Astrocyte of the cerebellum (primary cell): ENCODE data around the gene CNOT6.
"Not testable (repeated sequence)": the region's sequence is repeated elsewhere in the genome, so short reads cannot be mapped to it uniquely, and the experiment has no call there.

Experiments
- DNase-seq: peaks from one replicate; pipeline ENCODE4 v3.0.0-alpha.2; 2011; ENCODE audit warnings: low read depth
- H3K4me3 ChIP-seq: 2 replicates; pipeline ENCODE4 v1.5.1; 2011; ENCODE audit warnings: mild to moderate bottlenecking, low read depth, low read length, moderate library complexity
- CTCF ChIP-seq: IDR thresholded peaks from 2 replicates; pipeline ENCODE4 v1.5.1; 2012; ENCODE audit warnings: low read length, low read depth, moderate library complexity, mild to moderate bottlenecking; ENCODE audit errors: missing control alignments
- in situ Hi-C: cut with HindIII; loops from 2 replicates; pipeline ENCODE4 v1.10.0; 2017; ENCODE audit warnings: low sequenced_read_pairs

CNOT6 gene

GRCh38 chr5:180470361-180470760 is 23.8 kb upstream of the CNOT6 start:
- no peak overlapping the region for H3K4me3 ChIP-seq
- TF ChIP-seq CTCF: no peak
- DNase-seq: no peak
- in situ Hi-C loops: no loop called here

DNA sequence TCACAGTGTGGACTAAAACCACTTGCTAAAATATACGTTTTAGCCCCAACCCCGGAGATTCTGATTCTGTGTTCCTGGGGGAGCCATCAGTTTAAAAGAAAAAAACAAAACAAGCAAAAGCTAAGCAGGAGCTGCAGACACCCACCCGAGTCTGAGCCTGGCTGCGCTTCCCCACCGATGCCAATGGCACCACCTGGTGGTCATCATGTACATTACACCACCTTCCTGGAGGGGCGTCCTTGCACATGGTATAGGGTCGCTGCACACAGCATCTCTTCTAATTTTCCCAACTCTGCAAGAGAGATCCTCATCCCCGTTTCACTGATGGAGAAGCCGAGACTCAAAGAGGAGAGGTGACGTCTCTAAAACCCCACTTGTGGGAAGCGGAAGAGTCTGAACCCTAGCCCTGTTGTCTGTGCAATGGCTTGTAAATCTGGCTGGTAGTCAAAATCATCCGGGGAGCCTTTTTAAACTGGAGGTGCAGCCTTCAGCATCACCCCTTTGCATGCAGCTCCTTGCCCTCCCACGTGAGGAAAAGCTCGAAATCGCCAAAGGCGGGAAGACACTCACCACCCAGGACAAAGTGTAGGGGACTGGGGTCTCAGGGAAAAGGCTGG is 23.1 kb upstream of the CNOT6 start:
- peak; percentile 93 for TF ChIP-seq CTCF
- peak; percentile 45 for DNase-seq
- in situ Hi-C loops: no loop called here
- no peak overlapping the region for H3K4me3 ChIP-seq

DNA sequence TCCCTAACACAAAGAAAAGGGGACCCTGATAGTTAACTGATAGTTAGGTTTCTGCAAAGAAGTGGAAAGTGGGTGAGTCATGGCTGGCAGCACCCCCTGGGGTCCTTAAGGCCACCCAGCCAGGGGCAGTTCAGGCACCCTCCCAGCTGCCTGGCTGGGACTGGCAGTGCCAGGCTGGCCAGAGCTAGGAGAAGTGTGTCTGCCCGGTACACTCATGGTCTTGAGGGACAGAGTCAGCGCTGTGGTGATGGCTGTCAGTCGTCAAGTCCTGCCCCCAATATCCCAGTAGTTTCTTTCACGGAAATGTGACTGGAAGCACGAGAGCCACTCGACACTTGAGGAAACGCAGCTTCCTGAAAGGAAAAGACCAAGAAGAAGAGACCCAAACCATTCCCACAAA is 22.3 kb upstream of the CNOT6 start:
- DNase-seq: no peak
- TF ChIP-seq CTCF: no peak
- in situ Hi-C loops: no loop called here

GRCh38 chr5:180472269-180472668 is 21.9 kb upstream of the CNOT6 start:
- in situ Hi-C loops: no loop called here
- no peak for TF ChIP-seq CTCF

More for the DNA sequence above, 22.3 kb upstream of the CNOT6 start:
- no peak overlapping the region for H3K4me3 ChIP-seq

DNA sequence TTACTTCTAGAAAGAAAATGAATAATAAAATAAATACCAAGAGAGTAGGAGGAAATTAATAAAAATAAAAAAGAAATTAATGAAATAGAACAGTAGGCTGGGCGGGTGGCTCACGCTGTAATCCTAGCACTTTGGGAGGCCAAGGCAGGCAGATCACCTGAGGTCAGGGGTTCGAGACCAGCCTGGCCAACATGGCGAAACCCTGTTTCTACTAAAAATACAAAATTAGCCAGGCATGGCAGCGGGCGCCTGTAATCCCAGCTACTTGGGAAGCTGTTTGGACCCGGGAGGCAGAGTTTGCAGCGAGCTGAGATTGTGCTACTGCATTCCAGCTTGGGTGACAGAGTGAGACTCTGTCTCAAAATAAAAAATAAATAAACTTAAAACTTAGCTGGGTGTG is 20.8 kb upstream of the CNOT6 start:
- H3K4me3 ChIP-seq, DNase-seq, in situ Hi-C loops: not testable (repeated sequence)

More at GRCh38 chr5:180472269-180472668, 21.9 kb upstream of the CNOT6 start:
- no peak overlapping the region for H3K4me3 ChIP-seq
- no peak for DNase-seq

DNA sequence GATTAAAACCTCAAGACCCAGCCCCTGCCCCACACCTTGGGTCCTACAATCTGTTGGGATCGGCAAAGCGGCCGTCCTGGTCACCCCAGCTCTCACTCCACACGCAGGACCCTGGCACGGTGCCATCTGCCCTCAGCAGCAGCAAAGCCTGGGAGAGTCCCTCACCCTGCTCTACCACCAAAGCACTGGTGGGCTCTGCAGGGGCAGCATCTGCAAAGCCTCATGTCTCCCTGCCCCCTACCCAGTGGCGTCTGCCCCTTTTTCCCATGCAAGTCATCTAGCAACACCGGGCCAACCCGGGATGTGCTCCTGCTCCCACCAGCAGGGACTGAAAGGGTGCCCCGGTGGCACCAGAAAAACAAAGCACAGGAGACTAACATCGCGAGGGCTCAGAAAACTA is 19.6 kb upstream of the CNOT6 start:
- no peak for DNase-seq
- H3K4me3 ChIP-seq: no peak overlapping the region
- in situ Hi-C loops: no loop called here
- no peak for TF ChIP-seq CTCF

GRCh38 chr5:180475969-180476524 is 18.1 kb upstream of the CNOT6 start:
- in situ Hi-C loops, DNase-seq: not testable (repeated sequence)

More at GRCh38 chr5:180475969-180476524, 18.1 kb upstream of the CNOT6 start:
- not testable (repeated sequence) for H3K4me3 ChIP-seq
